ENCODE measurements around the gene LSM7.

Gene LSM7

DNA sequence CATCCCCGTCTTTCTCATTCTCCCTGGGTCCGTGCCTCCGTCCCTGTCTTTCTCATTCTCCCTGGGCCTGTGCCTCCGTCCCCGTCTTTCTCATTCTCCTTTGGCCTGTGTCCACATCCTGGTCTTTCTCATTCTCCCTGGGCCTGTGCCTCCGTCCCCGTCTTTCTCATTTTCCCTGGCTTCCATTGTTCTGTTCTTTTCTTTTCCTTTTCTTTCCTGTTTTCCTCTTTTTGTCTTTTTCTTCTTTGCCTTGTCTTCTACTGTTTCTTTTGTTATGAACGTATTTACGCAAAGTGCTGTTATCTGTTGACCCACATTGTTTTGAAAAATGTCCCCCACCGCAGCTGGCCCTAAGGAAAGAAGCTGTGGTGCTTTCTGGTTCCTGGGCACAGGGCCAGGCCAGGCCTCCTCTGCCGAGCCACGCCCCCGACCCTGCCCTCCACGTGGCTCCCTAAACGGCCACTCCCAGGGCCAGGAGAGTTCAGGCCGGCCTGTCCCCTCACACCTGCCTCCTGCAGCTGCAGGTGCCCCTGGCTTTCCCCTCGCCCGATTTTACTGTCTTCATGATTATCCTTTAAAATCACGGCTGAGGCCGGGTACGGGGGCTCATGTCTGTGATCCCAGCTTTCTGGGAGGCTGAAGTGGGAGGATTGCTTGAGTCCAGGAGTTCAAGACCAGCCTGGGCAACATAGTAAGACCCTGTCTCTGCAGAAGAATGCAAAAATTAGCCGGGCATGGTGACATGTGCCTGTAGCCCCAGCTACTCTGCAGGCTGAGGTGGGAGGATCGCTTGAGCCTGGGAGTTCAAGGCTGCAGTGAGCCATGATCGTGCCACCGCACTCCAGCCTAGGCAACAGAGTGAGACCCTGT is 17.6 kb upstream of the LSM7 start:
- peak overlapping the region; percentile 37 for H3K27ac ChIP-seq
- TF ChIP-seq, protein P1, sequence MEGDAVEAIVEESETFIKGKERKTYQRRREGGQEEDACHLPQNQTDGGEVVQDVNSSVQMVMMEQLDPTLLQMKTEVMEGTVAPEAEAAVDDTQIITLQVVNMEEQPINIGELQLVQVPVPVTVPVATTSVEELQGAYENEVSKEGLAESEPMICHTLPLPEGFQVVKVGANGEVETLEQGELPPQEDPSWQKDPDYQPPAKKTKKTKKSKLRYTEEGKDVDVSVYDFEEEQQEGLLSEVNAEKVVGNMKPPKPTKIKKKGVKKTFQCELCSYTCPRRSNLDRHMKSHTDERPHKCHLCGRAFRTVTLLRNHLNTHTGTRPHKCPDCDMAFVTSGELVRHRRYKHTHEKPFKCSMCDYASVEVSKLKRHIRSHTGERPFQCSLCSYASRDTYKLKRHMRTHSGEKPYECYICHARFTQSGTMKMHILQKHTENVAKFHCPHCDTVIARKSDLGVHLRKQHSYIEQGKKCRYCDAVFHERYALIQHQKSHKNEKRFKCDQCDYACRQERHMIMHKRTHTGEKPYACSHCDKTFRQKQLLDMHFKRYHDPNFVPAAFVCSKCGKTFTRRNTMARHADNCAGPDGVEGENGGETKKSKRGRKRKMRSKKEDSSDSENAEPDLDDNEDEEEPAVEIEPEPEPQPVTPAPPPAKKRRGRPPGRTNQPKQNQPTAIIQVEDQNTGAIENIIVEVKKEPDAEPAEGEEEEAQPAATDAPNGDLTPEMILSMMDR (conservative IDR thresholded peaks at IDR 0.05; ENCODE audit: low read depth), result no peak
- no peak for DNase-seq (ENCODE audit: low spot score)
- ChIA-PET POLR2A (ENCODE audit: low non-redundant PET) (no interaction called here), CTCF (no interaction called here)

DNA sequence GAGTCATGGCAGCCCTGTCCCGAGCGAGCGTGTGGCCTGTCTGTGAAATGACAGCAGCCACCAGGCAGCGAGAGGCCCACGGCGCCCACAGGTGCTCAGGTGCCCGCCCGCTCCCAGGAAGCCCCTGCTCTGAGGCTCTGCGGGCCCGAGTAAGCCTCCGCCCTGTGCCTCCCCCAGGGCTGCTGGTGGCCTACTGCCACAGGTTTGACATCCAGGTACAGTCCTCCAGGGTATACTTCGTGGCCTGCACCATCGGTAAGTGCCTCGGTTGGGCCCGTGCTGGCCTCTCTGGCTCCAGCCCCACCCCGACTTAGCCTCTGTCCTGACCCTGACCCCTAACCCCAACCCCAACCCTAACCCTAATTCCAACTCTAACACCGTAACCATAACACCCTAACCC is 16.7 kb upstream of the LSM7 start:
- H3K27ac ChIP-seq, result no peak overlapping the region
- TF ChIP-seq, protein P1 (conservative IDR thresholded peaks at IDR 0.05; ENCODE audit: low read depth), result no peak
- ChIA-PET CTCF (no interaction called here), POLR2A (ENCODE audit: low non-redundant PET) (no interaction called here)
- DNase-seq (ENCODE audit: low spot score), result no peak

- TF ChIP-seq, protein P1 (conservative IDR thresholded peaks at IDR 0.05; ENCODE audit: low read depth), result no peak
- H3K27ac ChIP-seq, result no peak overlapping the region
- POLR2A ChIA-PET (ENCODE audit: low non-redundant PET), result no interaction called here
- CTCF ChIA-PET, result no interaction called here
- DNase-seq (ENCODE audit: low spot score), result no peak
Measured at GRCh38 chr19:2344381-2344870, 16.0 kb upstream of the LSM7 start.

GRCh38 chr19:2343289-2343982 is 15.1 kb upstream of the LSM7 start:
- H3K27ac ChIP-seq, result no peak overlapping the region
- POLR2A ChIA-PET (ENCODE audit: low non-redundant PET), result no interaction called here
- TF ChIP-seq, protein P1 (conservative IDR thresholded peaks at IDR 0.05; ENCODE audit: low read depth), result no peak
- CTCF ChIA-PET, result interaction anchor here (0.5 kb wide), 1 partner anchor 187 kb away, joined by 5 read pairs; no protein-coding TSS in a partner anchor
- DNase-seq (ENCODE audit: low spot score), result no peak

GRCh38 chr19:2342656-2343288 is 14.4 kb upstream of the LSM7 start:
- POLR2A ChIA-PET (ENCODE audit: low non-redundant PET), result no interaction called here
- no peak overlapping the region for H3K27ac ChIP-seq
- DNase-seq (ENCODE audit: low spot score), result no peak
- CTCF ChIA-PET, result no interaction called here
- TF ChIP-seq, protein P1 (conservative IDR thresholded peaks at IDR 0.05; ENCODE audit: low read depth), result no peak

DNA sequence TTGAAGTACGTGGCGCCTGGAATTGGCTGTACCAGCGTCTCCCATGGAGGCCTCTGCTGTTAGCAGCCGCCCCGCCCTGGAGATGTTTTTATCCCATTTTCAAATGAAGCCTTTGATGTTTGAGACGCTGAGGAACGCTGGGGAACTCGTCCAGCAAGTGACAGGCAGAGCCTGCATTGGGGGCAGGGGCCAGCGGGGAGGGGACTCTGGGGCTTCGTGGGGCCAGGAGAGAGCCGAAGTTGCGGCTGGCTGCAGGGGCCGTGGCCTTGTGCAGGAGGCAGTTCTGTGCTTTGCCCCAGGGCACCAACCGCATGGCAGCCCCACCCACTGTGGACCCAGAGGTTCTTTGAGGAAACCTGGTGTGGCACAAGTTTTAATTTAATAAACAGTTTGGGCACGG is 13.6 kb upstream of the LSM7 start:
- peak overlapping the region; percentile 23 for H3K27ac ChIP-seq
- CTCF ChIA-PET, result no interaction called here
- no peak for DNase-seq (ENCODE audit: low spot score)
- TF ChIP-seq, protein P1 (conservative IDR thresholded peaks at IDR 0.05; ENCODE audit: low read depth), result no peak
- POLR2A ChIA-PET (ENCODE audit: low non-redundant PET), result no interaction called here
